ENCODE data around the gene MIS12.

GRCh38 chr17:5506307-5506706 is 19.9 kb downstream of the MIS12 start:
- TF ChIP-seq YY1 (IDR thresholded peaks at IDR 0.05; ENCODE audit: extremely low read depth, insufficient replicate concordance, low read depth, low read length), result no peak
- TF ChIP-seq RAD21 (IDR thresholded peaks at IDR 0.05; ENCODE audit: low read depth), result peak; percentile 32; the same call in 1 of the 2 replicates
- no peak for TF ChIP-seq CBX3 (IDR thresholded peaks at IDR 0.05; ENCODE audit: low read depth)
- TF ChIP-seq POLR2A (IDR thresholded peaks at IDR 0.05; ENCODE audit: borderline replicate concordance, extremely low read depth, insufficient read depth, insufficient read length), result no peak
- TF ChIP-seq, protein P1, sequence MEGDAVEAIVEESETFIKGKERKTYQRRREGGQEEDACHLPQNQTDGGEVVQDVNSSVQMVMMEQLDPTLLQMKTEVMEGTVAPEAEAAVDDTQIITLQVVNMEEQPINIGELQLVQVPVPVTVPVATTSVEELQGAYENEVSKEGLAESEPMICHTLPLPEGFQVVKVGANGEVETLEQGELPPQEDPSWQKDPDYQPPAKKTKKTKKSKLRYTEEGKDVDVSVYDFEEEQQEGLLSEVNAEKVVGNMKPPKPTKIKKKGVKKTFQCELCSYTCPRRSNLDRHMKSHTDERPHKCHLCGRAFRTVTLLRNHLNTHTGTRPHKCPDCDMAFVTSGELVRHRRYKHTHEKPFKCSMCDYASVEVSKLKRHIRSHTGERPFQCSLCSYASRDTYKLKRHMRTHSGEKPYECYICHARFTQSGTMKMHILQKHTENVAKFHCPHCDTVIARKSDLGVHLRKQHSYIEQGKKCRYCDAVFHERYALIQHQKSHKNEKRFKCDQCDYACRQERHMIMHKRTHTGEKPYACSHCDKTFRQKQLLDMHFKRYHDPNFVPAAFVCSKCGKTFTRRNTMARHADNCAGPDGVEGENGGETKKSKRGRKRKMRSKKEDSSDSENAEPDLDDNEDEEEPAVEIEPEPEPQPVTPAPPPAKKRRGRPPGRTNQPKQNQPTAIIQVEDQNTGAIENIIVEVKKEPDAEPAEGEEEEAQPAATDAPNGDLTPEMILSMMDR (IDR thresholded peaks at IDR 0.05 in 2 of 3, conservative IDR thresholded peaks at IDR 0.05 in 1 of 3; ENCODE audit: borderline replicate concordance in 1 of 3, insufficient read depth in 1 of 3, low read depth in 2 of 3, low read length in 2 of 3), result peak in 2 of 3 experiments; percentile 25; a peak in 2 of 6 replicates
- TF ChIP-seq EZH2 (IDR thresholded peaks at IDR 0.05), result no peak
- no peak for TF ChIP-seq ZNF274 (IDR thresholded peaks at IDR 0.05; ENCODE audit: low read depth, low read length)
- no peak for TF ChIP-seq SIN3A (IDR thresholded peaks at IDR 0.05; ENCODE audit: low read depth)
- no peak for TF ChIP-seq EGR1 (IDR thresholded peaks at IDR 0.05; ENCODE audit: low read depth)
- TF ChIP-seq REST (IDR thresholded peaks at IDR 0.05; ENCODE audit: low read depth), result no peak
- no peak for TF ChIP-seq EZH2phosphoT487 (IDR thresholded peaks at IDR 0.05; ENCODE audit: borderline replicate concordance)
- TF ChIP-seq MAX (IDR thresholded peaks at IDR 0.05), result no peak
